Muscle layer of colon (tissue), 2 donors: Measurements from ENCODE around the gene SH3RF2.

Experiments
- H3K27ac ChIP-seq: one replicate; pipeline ENCODE4 v1.7.0; 2013; ENCODE audit warnings: low read depth, mild to moderate bottlenecking, low read length, moderate library complexity
- H3K27me3 ChIP-seq, 2 donors: one replicate each; pipeline ENCODE4 v1.7.0; 2013; ENCODE audit warnings: low read length in 2 of 2, mild to moderate bottlenecking in 2 of 2; ENCODE audit not compliant: insufficient read depth in 2 of 2, control insufficient read depth in 1 of 2
- H3K36me3 ChIP-seq: one replicate; pipeline ENCODE4 v1.7.0; 2013; ENCODE audit warnings: mild to moderate bottlenecking, low read length; ENCODE audit not compliant: insufficient read depth
- H3K4me1 ChIP-seq: one replicate; pipeline ENCODE4 v1.7.0; 2013; ENCODE audit warnings: mild to moderate bottlenecking, low read length; ENCODE audit not compliant: insufficient read depth
- H3K4me3 ChIP-seq, 2 donors: one replicate each; pipeline ENCODE4 v1.7.0; 2013; ENCODE audit warnings: low read length in 2 of 2, low read depth in 1 of 2, mild to moderate bottlenecking in 1 of 2, moderate library complexity in 1 of 2
- H3K9ac ChIP-seq: one replicate; pipeline ENCODE4 v1.7.0; 2013; ENCODE audit warnings: low read length
- H3K9me3 ChIP-seq: one replicate; pipeline ENCODE4 v1.7.0; 2013; ENCODE audit warnings: mild to moderate bottlenecking, low read length
- donor health status: abdominal sarcoma.
- donor health status: Adenocarcinoma of cecum.

SH3RF2 gene

GRCh38 chr5:146034127-146034526 is 97.7 kb downstream of the SH3RF2 start:
- Histone ChIP-seq H3K4me1 (no peaks in the 10 kb centered on the region), H3K27me3 (no peaks in the 10 kb centered on the region), H3K36me3 (no peaks in the 10 kb centered on the region), H3K9me3 (no peaks in the 10 kb centered on the region), H3K9ac (no peak overlapping the region), H3K27ac (no peak overlapping the region), H3K4me3 (no peak overlapping the region)

GRCh38 chr5:146034605-146035004 is 98.2 kb downstream of the SH3RF2 start:
- Histone ChIP-seq H3K4me3 (no peak overlapping the region), H3K9ac (no peak overlapping the region), H3K27ac (no peak overlapping the region), H3K27me3 (no peaks in the 10 kb centered on the region), H3K36me3 (no peaks in the 10 kb centered on the region), H3K9me3 (no peaks in the 10 kb centered on the region), H3K4me1 (no peaks in the 10 kb centered on the region)

GRCh38 chr5:146039420-146039819 is 103.0 kb downstream of the SH3RF2 start:
- Histone ChIP-seq H3K27ac (no peak overlapping the region), H3K4me1 (no peaks in the 10 kb centered on the region), H3K36me3 (no peaks in the 10 kb centered on the region), H3K9ac (no peak overlapping the region), H3K9me3 (no peaks in the 10 kb centered on the region), H3K27me3 (no peaks in the 10 kb centered on the region), H3K4me3 (no peak overlapping the region)

GRCh38 chr5:146040527-146040926 is 104.1 kb downstream of the SH3RF2 start:
- Histone ChIP-seq H3K4me3 (no peak overlapping the region), H3K4me1 (no peaks in the 10 kb centered on the region), H3K27me3 (no peaks in the 10 kb centered on the region), H3K9me3 (no peaks in the 10 kb centered on the region), H3K36me3 (no peaks in the 10 kb centered on the region), H3K27ac (no peak overlapping the region), H3K9ac (no peak overlapping the region)

GRCh38 chr5:146041180-146041789 is 104.9 kb downstream of the SH3RF2 start:
- Histone ChIP-seq H3K9me3 (no peaks in the 10 kb centered on the region), H3K9ac (no peak overlapping the region), H3K27me3 (no peaks in the 10 kb centered on the region), H3K27ac (no peak overlapping the region), H3K36me3 (no peaks in the 10 kb centered on the region), H3K4me1 (no peaks in the 10 kb centered on the region), H3K4me3 (no peak overlapping the region)

- no peak overlapping the region for H3K4me3 ChIP-seq
- H3K36me3 ChIP-seq: no peaks in the 10 kb centered on the region
- H3K4me1 ChIP-seq: no peaks in the 10 kb centered on the region
- H3K9me3 ChIP-seq: no peaks in the 10 kb centered on the region
- H3K27ac ChIP-seq: no peak overlapping the region
- H3K9ac ChIP-seq: no peak overlapping the region
- no peaks in the 10 kb centered on the region for H3K27me3 ChIP-seq
Observed at GRCh38 chr5:146042628-146043279, 106.4 kb downstream of the SH3RF2 start.

GRCh38 chr5:146043722-146044121 is 107.3 kb downstream of the SH3RF2 start:
- H3K4me1 ChIP-seq: no peaks in the 10 kb centered on the region

GRCh38 chr5:146047396-146047795 is 111.0 kb downstream of the SH3RF2 start:
- Histone ChIP-seq H3K9me3 (no peaks in the 10 kb centered on the region), H3K9ac (no peak overlapping the region), H3K27ac (no peak overlapping the region), H3K36me3 (no peaks in the 10 kb centered on the region), H3K27me3 (no peaks in the 10 kb centered on the region), H3K4me1 (no peaks in the 10 kb centered on the region), H3K4me3 (no peak overlapping the region)

More at GRCh38 chr5:146043722-146044121, 107.3 kb downstream of the SH3RF2 start:
- Histone ChIP-seq H3K27me3 (no peaks in the 10 kb centered on the region), H3K27ac (no peak overlapping the region), H3K4me3 (no peak overlapping the region), H3K9me3 (no peaks in the 10 kb centered on the region), H3K9ac (no peak overlapping the region), H3K36me3 (no peaks in the 10 kb centered on the region)

- H3K9me3 ChIP-seq: no peaks in the 10 kb centered on the region
- no peaks in the 10 kb centered on the region for H3K36me3 ChIP-seq
- no peaks in the 10 kb centered on the region for H3K4me1 ChIP-seq
- H3K4me3 ChIP-seq: no peak overlapping the region
- no peak overlapping the region for H3K27ac ChIP-seq
- H3K27me3 ChIP-seq: no peaks in the 10 kb centered on the region
- H3K9ac ChIP-seq: no peak overlapping the region
Observed at GRCh38 chr5:146048994-146049703, 112.8 kb downstream of the SH3RF2 start.

GRCh38 chr5:146049704-146050026 is 113.3 kb downstream of the SH3RF2 start:
- no peaks in the 10 kb centered on the region for H3K4me1 ChIP-seq
- H3K9ac ChIP-seq: no peak overlapping the region
- no peaks in the 10 kb centered on the region for H3K9me3 ChIP-seq
- H3K27ac ChIP-seq: no peak overlapping the region
- H3K36me3 ChIP-seq: no peaks in the 10 kb centered on the region
- H3K27me3 ChIP-seq: no peaks in the 10 kb centered on the region
- H3K4me3 ChIP-seq: no peak overlapping the region

- H3K9me3 ChIP-seq: no peaks in the 10 kb centered on the region
- H3K4me1 ChIP-seq: no peaks in the 10 kb centered on the region
- H3K27me3 ChIP-seq: no peaks in the 10 kb centered on the region
- H3K4me3 ChIP-seq: no peak overlapping the region
- H3K27ac ChIP-seq: no peak overlapping the region
- no peak overlapping the region for H3K9ac ChIP-seq
- H3K36me3 ChIP-seq: no peaks in the 10 kb centered on the region
Observed at GRCh38 chr5:146050086-146050485, 113.7 kb downstream of the SH3RF2 start.

GRCh38 chr5:146051678-146052077 is 115.3 kb downstream of the SH3RF2 start:
- Histone ChIP-seq H3K27me3 (no peaks in the 10 kb centered on the region), H3K9ac (no peak overlapping the region), H3K36me3 (no peaks in the 10 kb centered on the region), H3K4me3 (no peak overlapping the region), H3K4me1 (no peaks in the 10 kb centered on the region), H3K27ac (no peak overlapping the region), H3K9me3 (no peaks in the 10 kb centered on the region)
